GM18951 (cell line): ENCODE measurements around the gene CACNG5.

ENCODE experiments used
- POLR2A ChIP-seq: IDR thresholded peaks from 4 replicates; pipeline ENCODE4 v1.6.1; 2011; ENCODE audit warnings: mild to moderate bottlenecking; ENCODE audit not compliant: insufficient read length, insufficient read depth; ENCODE audit errors: extremely low read depth
- in situ Hi-C: fragments of 300-500 bp; cut with MboI; formaldehyde crosslinking; loops from one replicate; pipeline ENCODE4 v1.12.0; 2022; ENCODE audit warnings: low sequenced_read_pairs, mixed read lengths, inconsistent platforms; ENCODE audit not compliant: unreplicated experiment

Gene CACNG5

DNA sequence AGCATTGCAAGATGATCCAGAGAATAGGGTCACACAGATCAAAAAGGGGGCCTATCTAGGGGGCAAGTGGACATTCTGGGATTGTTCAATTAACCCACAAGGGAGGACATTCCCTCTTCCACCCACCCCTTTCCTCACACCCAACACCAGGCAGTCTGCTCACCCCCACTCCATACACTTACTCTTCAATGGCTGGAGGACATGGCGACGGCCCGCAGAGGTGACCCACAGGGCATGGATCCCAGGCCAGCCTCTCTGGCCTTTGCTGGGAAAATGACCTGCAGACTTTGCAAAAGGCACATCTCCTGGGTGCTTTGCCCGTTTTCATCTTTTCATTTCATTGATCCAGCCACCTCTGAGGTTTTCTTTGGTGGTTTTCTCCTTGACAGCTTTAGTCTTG lies 1.7 kb upstream of the CACNG5 start:
- in situ Hi-C loops = no loop called here
- no peak for TF ChIP-seq POLR2A

DNA sequence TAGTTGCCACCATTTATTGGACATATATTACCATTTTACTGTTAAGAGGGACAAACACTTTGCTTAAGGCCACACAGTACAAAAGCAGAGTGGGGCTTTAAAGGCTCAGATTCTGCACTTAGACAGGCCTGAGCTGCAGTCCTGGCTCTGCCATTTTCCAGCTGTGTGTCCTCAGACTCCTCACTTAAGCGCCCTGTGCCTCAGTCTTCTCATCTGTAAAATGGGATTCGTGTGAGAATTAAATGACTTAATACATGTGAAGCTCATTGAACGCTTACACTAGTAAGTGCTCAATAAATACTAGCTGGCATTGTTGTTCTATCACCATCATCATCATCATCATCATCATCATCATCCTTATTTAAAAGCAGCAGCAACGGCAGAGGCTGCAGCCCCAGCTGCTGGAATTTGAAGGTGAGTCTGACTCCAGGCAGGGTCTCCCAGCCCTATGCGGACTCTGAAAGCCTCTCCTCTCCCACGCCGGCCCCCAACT lies 445 bp upstream of the CACNG5 start:
- TF ChIP-seq POLR2A = no peak
- in situ Hi-C loops = no loop called here

- TF ChIP-seq POLR2A = no peak
- in situ Hi-C loops = no loop called here
These were observed 559 bp downstream of the CACNG5 start for GRCh38 chr17:66835476-66835875.

- in situ Hi-C loops = no loop called here
- TF ChIP-seq POLR2A = no peak
These were observed 1.4 kb downstream of the CACNG5 start for GRCh38 chr17:66836063-66837005.

DNA sequence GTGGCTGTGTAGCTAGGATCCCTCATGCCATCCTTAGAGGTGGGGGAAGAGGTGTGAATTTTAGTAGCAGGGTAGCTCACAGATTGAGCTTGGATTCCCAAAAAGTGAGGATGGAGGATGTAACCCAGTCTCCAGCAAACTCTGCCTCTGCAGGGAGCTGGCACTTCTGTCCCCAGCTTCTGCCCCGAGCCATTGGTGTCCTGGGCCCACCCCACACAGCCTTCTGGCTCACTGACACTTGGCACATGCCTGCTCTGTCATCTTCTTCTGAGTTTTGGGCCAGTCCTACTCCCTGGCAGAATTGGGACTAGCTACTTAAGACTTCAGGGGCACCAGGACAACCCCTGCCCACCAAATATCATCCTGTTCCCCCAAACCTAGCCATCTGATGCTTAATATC lies 2.3 kb downstream of the CACNG5 start:
- TF ChIP-seq POLR2A = no peak
- in situ Hi-C loops = no loop called here

- TF ChIP-seq POLR2A = no peak
- in situ Hi-C loops = no loop called here
These were observed 3.2 kb downstream of the CACNG5 start for GRCh38 chr17:66837885-66838665.

DNA sequence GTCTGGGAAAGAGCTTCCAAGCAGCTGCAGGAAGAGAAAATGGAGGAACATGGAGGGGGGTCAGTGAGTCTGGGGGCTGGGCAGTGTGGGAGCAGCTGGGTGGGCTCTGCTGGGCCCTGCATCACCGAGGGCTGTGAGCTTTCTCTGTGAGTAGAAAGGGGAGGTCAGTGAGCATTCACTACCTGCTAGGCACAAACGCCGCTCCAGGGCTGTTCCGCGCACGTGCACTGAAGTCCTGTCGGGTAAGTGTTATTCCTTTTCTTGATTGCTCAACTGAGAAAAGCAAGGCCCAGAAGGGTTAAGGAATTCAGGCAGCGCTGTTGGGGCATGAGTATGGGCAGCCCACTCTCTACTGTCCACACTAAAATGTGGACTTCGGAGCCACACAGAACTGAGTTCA lies 4.7 kb downstream of the CACNG5 start:
- no peak for TF ChIP-seq POLR2A
- in situ Hi-C loops = no loop called here

GRCh38 chr17:66840061-66840460 lies 5.1 kb downstream of the CACNG5 start:
- in situ Hi-C loops = no loop called here
- TF ChIP-seq POLR2A = no peak

- in situ Hi-C loops = no loop called here
- no peak for TF ChIP-seq POLR2A
These were observed 6.4 kb downstream of the CACNG5 start for GRCh38 chr17:66841328-66841727.

- in situ Hi-C loops = no loop called here
These were observed 6.8 kb downstream of the CACNG5 start for GRCh38 chr17:66841744-66842143.

GRCh38 chr17:66842505-66842904 lies 7.6 kb downstream of the CACNG5 start:
- TF ChIP-seq POLR2A = no peak
- in situ Hi-C loops = no loop called here

More at GRCh38 chr17:66841744-66842143, 6.8 kb downstream of the CACNG5 start:
- TF ChIP-seq POLR2A = no peak

DNA sequence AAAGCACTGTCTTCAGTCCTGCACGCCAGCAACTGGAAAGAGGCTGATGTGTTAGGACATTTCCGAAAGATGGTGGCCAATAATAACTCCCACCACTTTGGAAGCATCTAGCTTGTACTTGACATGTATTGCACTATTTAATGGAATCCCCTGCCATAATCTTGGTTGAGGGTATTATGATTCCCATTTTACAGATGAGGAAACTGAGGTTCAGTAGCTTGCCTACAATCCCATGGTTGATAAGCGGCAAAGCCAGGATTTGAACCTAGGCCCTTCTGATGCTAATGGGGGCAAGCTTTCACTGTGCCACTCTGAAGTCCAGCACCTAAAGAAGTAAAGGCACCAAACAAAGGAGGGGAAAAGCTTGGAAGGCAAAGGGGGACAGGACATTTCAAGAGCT lies 8.0 kb downstream of the CACNG5 start:
- in situ Hi-C loops = no loop called here
- no peak for TF ChIP-seq POLR2A

GRCh38 chr17:66843627-66844026 lies 8.7 kb downstream of the CACNG5 start:
- no peak for TF ChIP-seq POLR2A
- in situ Hi-C loops = no loop called here

GRCh38 chr17:66847704-66848103 lies 12.8 kb downstream of the CACNG5 start:
- TF ChIP-seq POLR2A = no peak
- in situ Hi-C loops = no loop called here

DNA sequence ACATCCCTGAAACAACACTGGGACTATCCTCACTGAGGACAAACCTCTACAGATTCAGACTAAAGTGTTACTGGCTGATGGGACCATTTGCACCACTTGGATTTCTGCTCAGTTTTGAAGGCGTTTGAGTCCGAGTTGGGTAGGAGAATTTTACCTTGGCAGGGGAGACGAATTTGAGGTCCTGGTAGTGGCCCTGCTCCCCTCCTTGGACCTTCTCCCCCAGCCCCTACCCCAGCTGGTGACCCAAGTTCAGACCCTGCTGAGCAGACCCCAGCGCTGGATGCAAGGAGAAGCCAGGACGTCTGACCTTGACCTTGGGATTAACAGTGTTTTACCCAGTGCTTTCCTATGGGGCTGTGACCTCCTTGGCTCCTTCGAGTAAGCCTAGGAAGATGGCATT lies 13.6 kb downstream of the CACNG5 start:
- no peak for TF ChIP-seq POLR2A
- in situ Hi-C loops = no loop called here
